Activated T-helper 2 cell treated with anti-CD3 and anti-CD28 coated beads, Interferon-gamma antibody, Interleukin-2, Interleukin-4, amounts not matched to agents 10 μg/mL and 5 μg/mL and 100 μg/mL, durations not matched to agents 14 hours and 24 hours and 36 hours (primary cell): ENCODE data around the gene RSPH9. TPM values are rescaled to one million over a fixed set of nuclear protein-coding genes. Genes with fewer than 3 reads are reported as not detected.
A peak's percentile ranks its signal among the peaks of the same experiment; 100 is the strongest.

Experiments used
- DNase-seq: peaks from one replicate; pipeline ENCODE4 v3.0.0; 2021; ENCODE audit warnings: low spot score
- H3K27ac Mint-ChIP-seq: one replicate; pipeline ENCODE4 v1.8.0; 2021; ENCODE audit warnings: mixed read lengths
- H3K27me3 Mint-ChIP-seq: one replicate; pipeline ENCODE4 v1.8.0; 2021; ENCODE audit warnings: low read depth, mixed read lengths
- H3K36me3 Mint-ChIP-seq: one replicate; pipeline ENCODE4 v1.8.0; 2021; ENCODE audit warnings: low read depth, mixed read lengths
- H3K4me1 Mint-ChIP-seq: one replicate; pipeline ENCODE4 v1.8.0; 2021; ENCODE audit warnings: low read depth, mixed read lengths
- H3K4me3 Mint-ChIP-seq: one replicate; pipeline ENCODE4 v1.8.0; 2021; ENCODE audit warnings: low read depth, mild to moderate bottlenecking, moderate library complexity, mixed read lengths
- H3K9me3 Mint-ChIP-seq: one replicate; pipeline ENCODE4 v1.8.0; 2021; ENCODE audit warnings: mixed read lengths
- intact Hi-C: fragments of 100-400 bp; cut with micrococcal nuclease; formaldehyde crosslinking; loops from one replicate; pipeline ENCODE4 v1.15.1; 2023
- total RNA-seq: library from RNA; stranded (reverse); gene quantifications from 2 replicates; pipeline ENCODE4 v1.2.3, GENCODE V29; 2022

Gene RSPH9
- total RNA-seq, 1 donor from 2014 or later: not detected

GRCh38 chr6:43703512-43704429, 58.9 kb downstream of the RSPH9 start:
- Mint-ChIP-seq H3K36me3 (no peaks in the 10 kb centered on the region), H3K9me3 (no peaks in the 10 kb centered on the region), H3K4me3 (no peak overlapping the region), H3K27me3 (peaks cover 19% of the 10 kb centered on the region), H3K4me1 (peaks cover 12% of the 10 kb centered on the region), H3K27ac (no peak overlapping the region)
- no peak for DNase-seq
- intact Hi-C loops: no loop called here

- Mint-ChIP-seq H3K27me3 (peaks cover 18% of the 10 kb centered on the region), H3K4me1 (peaks cover 23% of the 10 kb centered on the region), H3K36me3 (no peaks in the 10 kb centered on the region), H3K9me3 (no peaks in the 10 kb centered on the region), H3K27ac (no peak overlapping the region), H3K4me3 (no peak overlapping the region)
- intact Hi-C loops: loop anchor here (5.0 kb wide), 1 partner anchor 34 kb away; no protein-coding TSS in a partner anchor
- DNase-seq: no peak
These were observed 61.2 kb downstream of the RSPH9 start for GRCh38 chr6:43705996-43706395.

GRCh38 chr6:43706788-43707187, 62.0 kb downstream of the RSPH9 start:
- DNase-seq: no peak
- Mint-ChIP-seq H3K4me3 (no peak overlapping the region), H3K9me3 (no peaks in the 10 kb centered on the region), H3K4me1 (peaks cover 24% of the 10 kb centered on the region), H3K27me3 (peaks cover 22% of the 10 kb centered on the region), H3K27ac (no peak overlapping the region), H3K36me3 (no peaks in the 10 kb centered on the region)
- intact Hi-C loops: loop anchor here (5.0 kb wide), 1 partner anchor 34 kb away; no protein-coding TSS in a partner anchor

GRCh38 chr6:43707269-43707668, 62.4 kb downstream of the RSPH9 start:
- H3K27me3 Mint-ChIP-seq: peaks cover 24% of the 10 kb centered on the region
- H3K27ac Mint-ChIP-seq: no peak overlapping the region
- intact Hi-C loops: loop anchor here (5.0 kb wide), 1 partner anchor 35 kb away; no protein-coding TSS in a partner anchor
- DNase-seq: no peak
- no peak overlapping the region for H3K4me3 Mint-ChIP-seq
- no peaks in the 10 kb centered on the region for H3K9me3 Mint-ChIP-seq
- H3K36me3 Mint-ChIP-seq: no peaks in the 10 kb centered on the region
- H3K4me1 Mint-ChIP-seq: peaks cover 24% of the 10 kb centered on the region

- no peaks in the 10 kb centered on the region for H3K36me3 Mint-ChIP-seq
- H3K4me1 Mint-ChIP-seq: peaks cover 24% of the 10 kb centered on the region
- peaks cover 24% of the 10 kb centered on the region for H3K27me3 Mint-ChIP-seq
- no peak overlapping the region for H3K4me3 Mint-ChIP-seq
- H3K9me3 Mint-ChIP-seq: no peaks in the 10 kb centered on the region
- intact Hi-C loops: loop anchor here (2.0 to 5.0 kb wide), 2 partner anchors 19 to 35 kb away; no protein-coding TSS in a partner anchor
- DNase-seq: no peak
- H3K27ac Mint-ChIP-seq: no peak overlapping the region
These were observed 62.9 kb downstream of the RSPH9 start for GRCh38 chr6:43707767-43708166.

- peaks cover 24% of the 10 kb centered on the region for H3K27me3 Mint-ChIP-seq
- peaks cover 29% of the 10 kb centered on the region for H3K4me1 Mint-ChIP-seq
- intact Hi-C loops: loop anchor here (2.0 to 5.0 kb wide), 2 partner anchors 20 to 37 kb away; no protein-coding TSS in a partner anchor
- no peak for DNase-seq
- H3K36me3 Mint-ChIP-seq: no peaks in the 10 kb centered on the region
- H3K27ac Mint-ChIP-seq: peak overlapping the region; percentile 18
- no peaks in the 10 kb centered on the region for H3K9me3 Mint-ChIP-seq
- H3K4me3 Mint-ChIP-seq: no peak overlapping the region
These were observed 64.2 kb downstream of the RSPH9 start for GRCh38 chr6:43708860-43709653.

- Mint-ChIP-seq H3K36me3 (no peaks in the 10 kb centered on the region), H3K9me3 (no peaks in the 10 kb centered on the region), H3K4me3 (no peak overlapping the region), H3K27me3 (peaks cover 22% of the 10 kb centered on the region), H3K4me1 (peaks cover 27% of the 10 kb centered on the region), H3K27ac (no peak overlapping the region)
- intact Hi-C loops: loop anchor here (2.0 to 5.0 kb wide), 2 partner anchors 21 to 37 kb away; no protein-coding TSS in a partner anchor
- DNase-seq: no peak
These were observed 64.9 kb downstream of the RSPH9 start for GRCh38 chr6:43709654-43710303.

GRCh38 chr6:43710576-43710975, 65.7 kb downstream of the RSPH9 start:
- no peaks in the 10 kb centered on the region for H3K36me3 Mint-ChIP-seq
- H3K9me3 Mint-ChIP-seq: no peaks in the 10 kb centered on the region
- peaks cover 25% of the 10 kb centered on the region for H3K4me1 Mint-ChIP-seq
- no peak overlapping the region for H3K4me3 Mint-ChIP-seq
- H3K27me3 Mint-ChIP-seq: peaks cover 22% of the 10 kb centered on the region
- DNase-seq: no peak
- no peak overlapping the region for H3K27ac Mint-ChIP-seq
- intact Hi-C loops: no loop called here

GRCh38 chr6:43712579-43712978, 67.7 kb downstream of the RSPH9 start:
- intact Hi-C loops: no loop called here
- no peaks in the 10 kb centered on the region for H3K36me3 Mint-ChIP-seq
- H3K9me3 Mint-ChIP-seq: no peaks in the 10 kb centered on the region
- H3K27me3 Mint-ChIP-seq: peaks cover 15% of the 10 kb centered on the region
- H3K27ac Mint-ChIP-seq: no peak overlapping the region
- peaks cover 17% of the 10 kb centered on the region for H3K4me1 Mint-ChIP-seq
- no peak for DNase-seq
- no peak overlapping the region for H3K4me3 Mint-ChIP-seq

- intact Hi-C loops: no loop called here
- H3K27ac Mint-ChIP-seq: no peak overlapping the region
- no peaks in the 10 kb centered on the region for H3K9me3 Mint-ChIP-seq
- peaks cover 15% of the 10 kb centered on the region for H3K27me3 Mint-ChIP-seq
- peaks cover 17% of the 10 kb centered on the region for H3K4me1 Mint-ChIP-seq
- no peak overlapping the region for H3K4me3 Mint-ChIP-seq
- DNase-seq: no peak
- no peaks in the 10 kb centered on the region for H3K36me3 Mint-ChIP-seq
These were observed 68.9 kb downstream of the RSPH9 start for GRCh38 chr6:43713643-43714310.

- DNase-seq: no peak
- no peaks in the 10 kb centered on the region for H3K36me3 Mint-ChIP-seq
- no peak overlapping the region for H3K4me3 Mint-ChIP-seq
- no peak overlapping the region for H3K27ac Mint-ChIP-seq
- H3K27me3 Mint-ChIP-seq: peaks cover 15% of the 10 kb centered on the region
- H3K4me1 Mint-ChIP-seq: peaks cover 12% of the 10 kb centered on the region
- intact Hi-C loops: no loop called here
- H3K9me3 Mint-ChIP-seq: no peaks in the 10 kb centered on the region
These were observed 69.6 kb downstream of the RSPH9 start for GRCh38 chr6:43714311-43715055.
